ENCODE data around the gene CD46. TPM values are rescaled to one million over a fixed set of nuclear protein-coding genes. Genes with fewer than 3 reads are reported as not detected.

CD46 gene
- total RNA-seq (2022; extraction: Qiagen RNA extraction), result 95.3 to 139 TPM (median 112 TPM) in 5 replicates

GRCh38 chr1:207751790-207752455, at the start of gene CD46:
Gene CD46 (plus strand): TSS chr1:207752054. CDS start chr1:207752213, 159 bp downstream.

Other genes with a start within 250 kb of the CD46 start
- gene CR1L, start 106.9 kb upstream of the CD46 start, total RNA-seq (2022; extraction: Qiagen RNA extraction), result 0.18 TPM in 1 of 5 replicates, not detected in the others
- gene CD34, start 159.1 kb downstream of the CD46 start, total RNA-seq (2022; extraction: Qiagen RNA extraction), result 0.02 to 0.05 TPM in 2 of 5 replicates, not detected in the others

All from A549 treated with dexamethasone at 1 μM for 4 hours (cell line).